HepG2 (cell line): ENCODE measurements around the gene CFL1. TPM values are rescaled to one million over a fixed set of nuclear protein-coding genes. Genes with fewer than 3 reads are reported as not detected.

Source experiments
- AKAP8 ChIP-seq: sonication (generic); formaldehyde crosslinking; IDR thresholded peaks from 2 replicates; pipeline ENCODE4 v1.5.1; 2020; ENCODE audit warnings: mild to moderate bottlenecking, missing genetic modification reagents
- FOXM1 ChIP-seq: sonication (generic); formaldehyde crosslinking; IDR thresholded peaks from 2 replicates; pipeline ENCODE4 v1.5.0; 2020; ENCODE audit warnings: missing genetic modification reagents
- GLI4 ChIP-seq: sonication (generic); formaldehyde crosslinking; IDR thresholded peaks from 2 replicates; pipeline ENCODE4 v1.5.1; 2020; ENCODE audit warnings: missing genetic modification reagents, mild to moderate bottlenecking, moderate library complexity, borderline replicate concordance
- MED8 ChIP-seq: sonication (generic); formaldehyde crosslinking; IDR thresholded peaks from 2 replicates; pipeline ENCODE4 v1.8.1; 2023; ENCODE audit warnings: mild to moderate bottlenecking, missing genetic modification reagents; ENCODE audit not compliant: insufficient replicate concordance
- MEIS2 ChIP-seq: sonication (generic); formaldehyde crosslinking; IDR thresholded peaks from 2 replicates; pipeline ENCODE4 v1.9.0; 2021; ENCODE audit warnings: mild to moderate bottlenecking, missing genetic modification reagents
- PHF20 ChIP-seq: sonication (generic); formaldehyde crosslinking; IDR thresholded peaks from 2 replicates; pipeline ENCODE4 v1.5.0; 2020; ENCODE audit warnings: mild to moderate bottlenecking, missing genetic modification reagents
- SMARCC2 ChIP-seq: fragments of 450-650 bp; IDR thresholded peaks from 2 replicates; pipeline ENCODE4 v1.6.1; 2017; ENCODE audit warnings: antibody characterized with exemption, mild to moderate bottlenecking
- SP2 ChIP-seq: sonication (generic); formaldehyde crosslinking; IDR thresholded peaks from 2 replicates; pipeline ENCODE4 v1.5.1; 2020; ENCODE audit warnings: mild to moderate bottlenecking, missing genetic modification reagents
- SP4 ChIP-seq: sonication (generic); formaldehyde crosslinking; IDR thresholded peaks from 2 replicates; pipeline ENCODE4 v1.8.1; 2023; ENCODE audit warnings: mild to moderate bottlenecking, missing genetic modification reagents
- XRCC5 ChIP-seq: fragments of 200-400 bp; formaldehyde crosslinking; optimal IDR thresholded peaks from 2 replicates; pipeline ENCODE3; 2017; ENCODE audit warnings: mild to moderate bottlenecking, low read length
- ZBTB1 ChIP-seq: sonication (generic); formaldehyde crosslinking; IDR thresholded peaks from 2 replicates; pipeline ENCODE4 v1.4.0; 2020; ENCODE audit warnings: missing genetic modification reagents, borderline replicate concordance
- ZBTB3 ChIP-seq: sonication (generic); formaldehyde crosslinking; IDR thresholded peaks from 2 replicates; pipeline ENCODE4 v1.4.0; 2020; ENCODE audit warnings: low read depth, mild to moderate bottlenecking, moderate library complexity, missing genetic modification reagents, borderline replicate concordance
- ZBTB42 ChIP-seq: sonication (generic); formaldehyde crosslinking; IDR thresholded peaks from 2 replicates; pipeline ENCODE4 v1.5.0; 2020; ENCODE audit warnings: mild to moderate bottlenecking, missing genetic modification reagents
- ZNF251 ChIP-seq: sonication (generic); formaldehyde crosslinking; IDR thresholded peaks from 2 replicates; pipeline ENCODE4 v1.9.0; 2021; ENCODE audit warnings: mild to moderate bottlenecking, missing genetic modification reagents
- ZNF563 ChIP-seq: sonication (generic); formaldehyde crosslinking; IDR thresholded peaks from 2 replicates; pipeline ENCODE4 v1.8.0; 2022; ENCODE audit warnings: mild to moderate bottlenecking, moderate library complexity, missing genetic modification reagents
- ZNF672 ChIP-seq: sonication (generic); formaldehyde crosslinking; IDR thresholded peaks from 2 replicates; pipeline ENCODE4 v1.8.1; 2022; ENCODE audit warnings: missing genetic modification reagents
- ZNF839 ChIP-seq: sonication (generic); formaldehyde crosslinking; IDR thresholded peaks from 2 replicates; pipeline ENCODE4 v1.4.0; 2020; ENCODE audit warnings: missing genetic modification reagents, mild to moderate bottlenecking, borderline replicate concordance
- polyA plus RNA-seq, 8 experiments: library from polyadenylated mRNA; depleted of rRNA in 3 of 8; stranded (reverse) in 7 of 8; unstranded in 1 of 8; fragments of >200 nt; fragmentation: Illumina TruSeq in 4 of 8; extraction: Trizol in 4 of 8; gene quantifications; 2 replicates each; pipeline versions ENCODE4 v1.2.1 to v1.2.3, GENCODE V29; 2011 to 2016; ENCODE audit warnings: low read depth in 4 of 8, missing spikeins in 1 of 8, mixed read lengths in 1 of 8; ENCODE audit not compliant: insufficient read depth in 1 of 8
- total RNA-seq, 5 experiments: library from RNA; depleted of rRNA; stranded (reverse); fragments of >200 nt; fragmentation: Illumina TruSeq; extraction: Trizol; gene quantifications; 2 replicates each; pipeline ENCODE4 v1.2.3, GENCODE V29; 2016; ENCODE audit warnings: low read depth in 1 of 5
- TF ChIP-seq, protein P1 (sequence below): sonication (generic); formaldehyde crosslinking; IDR thresholded peaks from 2 replicates; pipeline ENCODE4 v1.5.1; 2020; ENCODE audit warnings: missing genetic modification reagents, mild to moderate bottlenecking, borderline replicate concordance
- TF ChIP-seq, protein P2 (sequence below): sonication (generic); formaldehyde crosslinking; IDR thresholded peaks from 2 replicates; pipeline ENCODE4 v1.8.0; 2022; ENCODE audit warnings: missing genetic modification reagents, low read depth, mild to moderate bottlenecking, borderline replicate concordance
- TF ChIP-seq, protein P3 (sequence below): sonication (generic); formaldehyde crosslinking; IDR thresholded peaks from 2 replicates; pipeline ENCODE4 v1.8.1; 2023; ENCODE audit warnings: mild to moderate bottlenecking, moderate library complexity, missing genetic modification reagents
- TF ChIP-seq, protein P4 (sequence below): sonication (generic); formaldehyde crosslinking; IDR thresholded peaks from 2 replicates; pipeline ENCODE4 v1.5.0; 2020; ENCODE audit warnings: mild to moderate bottlenecking, missing genetic modification reagents
- TF ChIP-seq, protein P5 (sequence below): sonication (generic); formaldehyde crosslinking; IDR thresholded peaks from 2 replicates; pipeline ENCODE4 v1.8.1; 2023; ENCODE audit warnings: mild to moderate bottlenecking, inconsistent platforms, moderate library complexity, missing genetic modification reagents, borderline replicate concordance
- TF ChIP-seq, protein P6 (sequence below): sonication (generic); formaldehyde crosslinking; IDR thresholded peaks from 2 replicates; pipeline ENCODE4 v1.8.0; 2022; ENCODE audit warnings: mild to moderate bottlenecking, missing genetic modification reagents, moderate library complexity

CFL1 gene
- total and polyA plus RNA-seq, 2 of the 13 experiments (the other 11 are each of a cell fraction or from before 2014, with no cell fraction given) = 379 to 383 TPM

DNA sequence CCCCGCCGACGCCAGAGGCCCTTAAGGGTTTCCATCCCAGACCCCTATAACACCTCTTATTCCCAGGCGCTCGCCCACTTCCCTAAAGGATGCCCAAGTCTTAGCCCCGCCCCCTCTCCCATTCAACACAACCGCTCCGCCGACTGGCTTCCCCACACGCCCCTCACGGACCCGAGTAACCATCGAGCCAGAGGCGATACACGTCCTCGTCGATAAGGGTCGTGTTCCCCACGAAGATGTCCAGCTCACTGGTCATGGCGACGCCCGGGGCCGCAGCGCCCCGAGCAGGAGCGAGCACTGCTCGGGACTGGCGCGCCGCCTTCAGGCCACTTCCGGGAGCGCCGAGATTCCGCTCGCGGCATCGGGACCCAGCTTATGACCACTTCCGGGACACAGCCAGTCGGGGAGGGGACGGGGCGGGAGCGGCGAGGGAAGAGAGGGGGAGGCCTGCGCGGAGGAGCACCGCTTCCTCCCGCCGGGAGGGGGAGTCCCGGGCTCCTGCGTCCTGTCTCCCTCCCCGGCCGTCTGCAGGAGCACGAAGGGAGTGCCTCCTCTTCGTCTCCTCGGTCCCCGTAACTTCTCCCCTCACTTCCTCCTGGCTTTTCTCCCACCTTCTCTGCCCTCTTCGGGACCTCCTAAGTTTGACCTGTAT is 30.3 kb upstream of the CFL1 start, which contains the start of gene FIBP (continued):
- TF ChIP-seq, protein P1, sequence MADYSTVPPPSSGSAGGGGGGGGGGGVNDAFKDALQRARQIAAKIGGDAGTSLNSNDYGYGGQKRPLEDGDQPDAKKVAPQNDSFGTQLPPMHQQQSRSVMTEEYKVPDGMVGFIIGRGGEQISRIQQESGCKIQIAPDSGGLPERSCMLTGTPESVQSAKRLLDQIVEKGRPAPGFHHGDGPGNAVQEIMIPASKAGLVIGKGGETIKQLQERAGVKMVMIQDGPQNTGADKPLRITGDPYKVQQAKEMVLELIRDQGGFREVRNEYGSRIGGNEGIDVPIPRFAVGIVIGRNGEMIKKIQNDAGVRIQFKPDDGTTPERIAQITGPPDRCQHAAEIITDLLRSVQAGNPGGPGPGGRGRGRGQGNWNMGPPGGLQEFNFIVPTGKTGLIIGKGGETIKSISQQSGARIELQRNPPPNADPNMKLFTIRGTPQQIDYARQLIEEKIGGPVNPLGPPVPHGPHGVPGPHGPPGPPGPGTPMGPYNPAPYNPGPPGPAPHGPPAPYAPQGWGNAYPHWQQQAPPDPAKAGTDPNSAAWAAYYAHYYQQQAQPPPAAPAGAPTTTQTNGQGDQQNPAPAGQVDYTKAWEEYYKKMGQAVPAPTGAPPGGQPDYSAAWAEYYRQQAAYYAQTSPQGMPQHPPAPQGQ (CRISPR knock-in tag) = no peak
- TF ChIP-seq, protein P2, sequence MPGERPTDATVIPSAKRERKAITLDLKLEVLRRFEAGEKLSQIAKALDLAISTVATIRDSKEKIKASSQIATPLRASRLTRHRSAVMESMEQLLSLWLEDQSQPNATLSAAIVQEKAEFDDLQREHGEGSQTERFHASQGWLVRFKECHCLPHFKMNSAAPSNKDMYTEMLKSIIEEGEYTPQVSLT = no peak
- peak; percentile 76 for TF ChIP-seq SP4 (CRISPR knock-in tag)
- TF ChIP-seq, protein P3, sequence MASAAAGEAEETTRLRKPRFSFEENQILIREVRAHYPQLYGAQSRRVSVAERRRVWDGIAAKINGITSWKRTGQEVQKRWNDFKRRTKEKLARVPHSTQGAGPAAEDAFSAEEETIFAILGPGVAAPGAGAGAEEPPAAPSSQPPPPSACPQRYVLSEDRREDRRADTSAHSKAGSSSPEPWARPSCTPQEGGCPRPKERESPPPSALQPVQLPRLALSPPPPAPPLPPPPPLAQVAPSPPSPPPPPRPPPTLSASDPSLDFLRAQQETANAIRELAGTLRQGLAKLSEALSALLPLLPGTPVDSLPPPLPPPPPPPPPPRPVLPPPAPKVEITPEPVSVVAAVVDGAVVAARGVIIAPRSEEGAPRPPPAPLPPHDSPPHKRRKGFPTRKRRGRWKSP (CRISPR knock-in tag) = no peak
- no peak for TF ChIP-seq MED8 (CRISPR knock-in tag)
- TF ChIP-seq ZBTB3 (CRISPR knock-in tag) = no peak
- no peak for TF ChIP-seq ZBTB1 (CRISPR knock-in tag)
- no peak for TF ChIP-seq ZBTB42 (CRISPR knock-in tag)
- no peak for TF ChIP-seq SMARCC2
- TF ChIP-seq SP2 (CRISPR knock-in tag) = peak; percentile 81
- TF ChIP-seq PHF20 (CRISPR knock-in tag) = peak; percentile 88
- TF ChIP-seq, protein P4, sequence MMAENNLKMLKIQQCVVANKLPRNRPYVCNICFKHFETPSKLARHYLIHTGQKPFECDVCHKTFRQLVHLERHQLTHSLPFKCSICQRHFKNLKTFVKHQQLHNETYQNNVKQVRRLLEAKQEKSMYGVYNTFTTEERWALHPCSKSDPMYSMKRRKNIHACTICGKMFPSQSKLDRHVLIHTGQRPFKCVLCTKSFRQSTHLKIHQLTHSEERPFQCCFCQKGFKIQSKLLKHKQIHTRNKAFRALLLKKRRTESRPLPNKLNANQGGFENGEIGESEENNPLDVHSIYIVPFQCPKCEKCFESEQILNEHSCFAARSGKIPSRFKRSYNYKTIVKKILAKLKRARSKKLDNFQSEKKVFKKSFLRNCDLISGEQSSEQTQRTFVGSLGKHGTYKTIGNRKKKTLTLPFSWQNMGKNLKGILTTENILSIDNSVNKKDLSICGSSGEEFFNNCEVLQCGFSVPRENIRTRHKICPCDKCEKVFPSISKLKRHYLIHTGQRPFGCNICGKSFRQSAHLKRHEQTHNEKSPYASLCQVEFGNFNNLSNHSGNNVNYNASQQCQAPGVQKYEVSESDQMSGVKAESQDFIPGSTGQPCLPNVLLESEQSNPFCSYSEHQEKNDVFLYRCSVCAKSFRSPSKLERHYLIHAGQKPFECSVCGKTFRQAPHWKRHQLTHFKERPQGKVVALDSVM (CRISPR knock-in tag) = 0 out of 2 replicates have a peak, but pooled peaks have one; percentile 33
- TF ChIP-seq AKAP8 (CRISPR knock-in tag) = no peak
- TF ChIP-seq ZNF251 = no peak
- TF ChIP-seq, protein P5, sequence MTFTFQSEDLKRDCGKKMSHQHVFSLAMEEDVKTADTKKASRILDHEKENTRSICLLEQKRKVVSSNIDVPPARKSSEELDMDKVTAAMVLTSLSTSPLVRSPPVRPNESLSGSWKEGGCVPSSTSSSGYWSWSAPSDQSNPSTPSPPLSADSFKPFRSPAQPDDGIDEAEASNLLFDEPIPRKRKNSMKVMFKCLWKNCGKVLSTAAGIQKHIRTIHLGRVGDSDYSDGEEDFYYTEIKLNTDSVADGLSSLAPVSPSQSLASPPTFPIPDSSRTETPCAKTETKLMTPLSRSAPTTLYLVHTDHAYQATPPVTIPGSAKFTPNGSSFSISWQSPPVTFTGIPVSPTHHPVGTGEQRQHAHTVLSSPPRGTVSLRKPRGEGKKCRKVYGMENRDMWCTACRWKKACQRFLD (CRISPR knock-in tag) = no peak
- no peak for TF ChIP-seq FOXM1 (CRISPR knock-in tag)
- peak; percentile 71 for TF ChIP-seq XRCC5
- TF ChIP-seq MEIS2 (CRISPR knock-in tag) = no peak
- TF ChIP-seq, protein P6, sequence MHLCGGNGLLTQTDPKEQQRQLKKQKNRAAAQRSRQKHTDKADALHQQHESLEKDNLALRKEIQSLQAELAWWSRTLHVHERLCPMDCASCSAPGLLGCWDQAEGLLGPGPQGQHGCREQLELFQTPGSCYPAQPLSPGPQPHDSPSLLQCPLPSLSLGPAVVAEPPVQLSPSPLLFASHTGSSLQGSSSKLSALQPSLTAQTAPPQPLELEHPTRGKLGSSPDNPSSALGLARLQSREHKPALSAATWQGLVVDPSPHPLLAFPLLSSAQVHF (CRISPR knock-in tag) = 0 out of 2 replicates have a peak, but pooled peaks have one; percentile 24
- TF ChIP-seq GLI4 (CRISPR knock-in tag) = no peak
- no peak for TF ChIP-seq ZNF563 (CRISPR knock-in tag)
- TF ChIP-seq ZNF839 (CRISPR knock-in tag) = no peak; the same call in 1 of the 2 replicates
- no peak for TF ChIP-seq ZNF672
